ENCODE measurements around the gene PCSK4. TPM values are rescaled to one million over a fixed set of nuclear protein-coding genes. Genes with fewer than 3 reads are reported as not detected.
A peak's percentile ranks its signal among the peaks of the same experiment; 100 is the strongest.

The PCSK4 gene
- total and polyA plus RNA-seq, 9 of the 15 experiments (the other 6 are each of a cell fraction or from before 2014, with no cell fraction given) = 0.01 to 9.1 (median 2.1) TPM; not detected in 1

DNA sequence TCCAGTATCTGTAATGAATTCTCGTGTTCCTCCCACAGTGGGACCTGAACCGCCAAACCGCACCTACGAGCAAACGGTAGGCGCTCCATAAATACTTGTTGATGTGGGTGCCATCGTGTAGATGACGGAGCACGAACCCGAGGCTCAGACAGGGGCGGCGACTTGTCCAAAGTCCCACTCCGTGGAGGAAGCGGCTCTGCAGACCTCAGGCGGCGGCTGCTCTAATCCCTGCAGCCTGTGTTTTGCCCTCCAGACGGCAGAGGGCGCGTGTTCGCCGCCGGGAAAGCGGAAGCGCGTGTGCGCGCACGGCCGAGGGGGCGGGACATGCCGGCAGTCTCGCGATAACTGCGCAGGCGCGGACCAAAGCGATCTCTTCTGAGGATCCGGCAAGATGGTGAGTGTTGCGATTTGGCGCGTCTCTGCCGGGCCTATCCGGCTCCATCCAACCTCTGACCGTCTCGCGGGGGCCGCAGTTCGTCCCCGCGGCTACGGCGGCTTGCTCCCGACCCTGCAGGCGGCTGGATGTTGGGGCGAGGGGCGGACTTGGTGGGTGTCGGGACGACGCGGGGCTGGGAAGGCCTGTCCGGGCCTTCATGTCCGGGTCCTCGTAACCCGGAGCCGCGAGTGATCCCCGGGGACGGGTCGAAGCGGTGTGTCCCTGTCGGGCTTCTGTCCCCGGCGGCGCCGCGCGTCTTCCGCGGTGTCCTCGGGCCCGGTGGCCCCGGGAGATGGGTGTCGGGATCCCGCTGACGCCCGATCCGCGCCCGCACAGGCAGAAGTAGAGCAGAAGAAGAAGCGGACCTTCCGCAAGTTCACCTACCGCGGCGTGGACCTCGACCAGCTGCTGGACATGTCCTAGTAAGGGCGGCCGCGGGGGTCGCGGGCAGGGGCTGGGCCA, 51.9 kb downstream of the PCSK4 start, which contains the start of gene RPS15 (continued):
- TF ChIP-seq, protein P1, sequence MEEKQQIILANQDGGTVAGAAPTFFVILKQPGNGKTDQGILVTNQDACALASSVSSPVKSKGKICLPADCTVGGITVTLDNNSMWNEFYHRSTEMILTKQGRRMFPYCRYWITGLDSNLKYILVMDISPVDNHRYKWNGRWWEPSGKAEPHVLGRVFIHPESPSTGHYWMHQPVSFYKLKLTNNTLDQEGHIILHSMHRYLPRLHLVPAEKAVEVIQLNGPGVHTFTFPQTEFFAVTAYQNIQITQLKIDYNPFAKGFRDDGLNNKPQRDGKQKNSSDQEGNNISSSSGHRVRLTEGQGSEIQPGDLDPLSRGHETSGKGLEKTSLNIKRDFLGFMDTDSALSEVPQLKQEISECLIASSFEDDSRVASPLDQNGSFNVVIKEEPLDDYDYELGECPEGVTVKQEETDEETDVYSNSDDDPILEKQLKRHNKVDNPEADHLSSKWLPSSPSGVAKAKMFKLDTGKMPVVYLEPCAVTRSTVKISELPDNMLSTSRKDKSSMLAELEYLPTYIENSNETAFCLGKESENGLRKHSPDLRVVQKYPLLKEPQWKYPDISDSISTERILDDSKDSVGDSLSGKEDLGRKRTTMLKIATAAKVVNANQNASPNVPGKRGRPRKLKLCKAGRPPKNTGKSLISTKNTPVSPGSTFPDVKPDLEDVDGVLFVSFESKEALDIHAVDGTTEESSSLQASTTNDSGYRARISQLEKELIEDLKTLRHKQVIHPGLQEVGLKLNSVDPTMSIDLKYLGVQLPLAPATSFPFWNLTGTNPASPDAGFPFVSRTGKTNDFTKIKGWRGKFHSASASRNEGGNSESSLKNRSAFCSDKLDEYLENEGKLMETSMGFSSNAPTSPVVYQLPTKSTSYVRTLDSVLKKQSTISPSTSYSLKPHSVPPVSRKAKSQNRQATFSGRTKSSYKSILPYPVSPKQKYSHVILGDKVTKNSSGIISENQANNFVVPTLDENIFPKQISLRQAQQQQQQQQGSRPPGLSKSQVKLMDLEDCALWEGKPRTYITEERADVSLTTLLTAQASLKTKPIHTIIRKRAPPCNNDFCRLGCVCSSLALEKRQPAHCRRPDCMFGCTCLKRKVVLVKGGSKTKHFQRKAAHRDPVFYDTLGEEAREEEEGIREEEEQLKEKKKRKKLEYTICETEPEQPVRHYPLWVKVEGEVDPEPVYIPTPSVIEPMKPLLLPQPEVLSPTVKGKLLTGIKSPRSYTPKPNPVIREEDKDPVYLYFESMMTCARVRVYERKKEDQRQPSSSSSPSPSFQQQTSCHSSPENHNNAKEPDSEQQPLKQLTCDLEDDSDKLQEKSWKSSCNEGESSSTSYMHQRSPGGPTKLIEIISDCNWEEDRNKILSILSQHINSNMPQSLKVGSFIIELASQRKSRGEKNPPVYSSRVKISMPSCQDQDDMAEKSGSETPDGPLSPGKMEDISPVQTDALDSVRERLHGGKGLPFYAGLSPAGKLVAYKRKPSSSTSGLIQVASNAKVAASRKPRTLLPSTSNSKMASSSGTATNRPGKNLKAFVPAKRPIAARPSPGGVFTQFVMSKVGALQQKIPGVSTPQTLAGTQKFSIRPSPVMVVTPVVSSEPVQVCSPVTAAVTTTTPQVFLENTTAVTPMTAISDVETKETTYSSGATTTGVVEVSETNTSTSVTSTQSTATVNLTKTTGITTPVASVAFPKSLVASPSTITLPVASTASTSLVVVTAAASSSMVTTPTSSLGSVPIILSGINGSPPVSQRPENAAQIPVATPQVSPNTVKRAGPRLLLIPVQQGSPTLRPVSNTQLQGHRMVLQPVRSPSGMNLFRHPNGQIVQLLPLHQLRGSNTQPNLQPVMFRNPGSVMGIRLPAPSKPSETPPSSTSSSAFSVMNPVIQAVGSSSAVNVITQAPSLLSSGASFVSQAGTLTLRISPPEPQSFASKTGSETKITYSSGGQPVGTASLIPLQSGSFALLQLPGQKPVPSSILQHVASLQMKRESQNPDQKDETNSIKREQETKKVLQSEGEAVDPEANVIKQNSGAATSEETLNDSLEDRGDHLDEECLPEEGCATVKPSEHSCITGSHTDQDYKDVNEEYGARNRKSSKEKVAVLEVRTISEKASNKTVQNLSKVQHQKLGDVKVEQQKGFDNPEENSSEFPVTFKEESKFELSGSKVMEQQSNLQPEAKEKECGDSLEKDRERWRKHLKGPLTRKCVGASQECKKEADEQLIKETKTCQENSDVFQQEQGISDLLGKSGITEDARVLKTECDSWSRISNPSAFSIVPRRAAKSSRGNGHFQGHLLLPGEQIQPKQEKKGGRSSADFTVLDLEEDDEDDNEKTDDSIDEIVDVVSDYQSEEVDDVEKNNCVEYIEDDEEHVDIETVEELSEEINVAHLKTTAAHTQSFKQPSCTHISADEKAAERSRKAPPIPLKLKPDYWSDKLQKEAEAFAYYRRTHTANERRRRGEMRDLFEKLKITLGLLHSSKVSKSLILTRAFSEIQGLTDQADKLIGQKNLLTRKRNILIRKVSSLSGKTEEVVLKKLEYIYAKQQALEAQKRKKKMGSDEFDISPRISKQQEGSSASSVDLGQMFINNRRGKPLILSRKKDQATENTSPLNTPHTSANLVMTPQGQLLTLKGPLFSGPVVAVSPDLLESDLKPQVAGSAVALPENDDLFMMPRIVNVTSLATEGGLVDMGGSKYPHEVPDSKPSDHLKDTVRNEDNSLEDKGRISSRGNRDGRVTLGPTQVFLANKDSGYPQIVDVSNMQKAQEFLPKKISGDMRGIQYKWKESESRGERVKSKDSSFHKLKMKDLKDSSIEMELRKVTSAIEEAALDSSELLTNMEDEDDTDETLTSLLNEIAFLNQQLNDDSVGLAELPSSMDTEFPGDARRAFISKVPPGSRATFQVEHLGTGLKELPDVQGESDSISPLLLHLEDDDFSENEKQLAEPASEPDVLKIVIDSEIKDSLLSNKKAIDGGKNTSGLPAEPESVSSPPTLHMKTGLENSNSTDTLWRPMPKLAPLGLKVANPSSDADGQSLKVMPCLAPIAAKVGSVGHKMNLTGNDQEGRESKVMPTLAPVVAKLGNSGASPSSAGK (IDR thresholded peaks at IDR 0.05) = peak; percentile 46
- TF ChIP-seq, protein P2, sequence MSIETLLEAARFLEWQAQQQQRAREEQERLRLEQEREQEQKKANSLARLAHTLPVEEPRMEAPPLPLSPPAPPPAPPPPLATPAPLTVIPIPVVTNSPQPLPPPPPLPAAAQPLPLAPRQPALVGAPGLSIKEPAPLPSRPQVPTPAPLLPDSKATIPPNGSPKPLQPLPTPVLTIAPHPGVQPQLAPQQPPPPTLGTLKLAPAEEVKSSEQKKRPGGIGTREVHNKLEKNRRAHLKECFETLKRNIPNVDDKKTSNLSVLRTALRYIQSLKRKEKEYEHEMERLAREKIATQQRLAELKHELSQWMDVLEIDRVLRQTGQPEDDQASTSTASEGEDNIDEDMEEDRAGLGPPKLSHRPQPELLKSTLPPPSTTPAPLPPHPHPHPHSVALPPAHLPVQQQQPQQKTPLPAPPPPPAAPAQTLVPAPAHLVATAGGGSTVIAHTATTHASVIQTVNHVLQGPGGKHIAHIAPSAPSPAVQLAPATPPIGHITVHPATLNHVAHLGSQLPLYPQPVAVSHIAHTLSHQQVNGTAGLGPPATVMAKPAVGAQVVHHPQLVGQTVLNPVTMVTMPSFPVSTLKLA (conservative IDR thresholded peaks at IDR 0.05) = peak; percentile 94 to 95
- TF ChIP-seq KAT8 (IDR thresholded peaks at IDR 0.05; ENCODE audit: low read depth) (no peak), SIN3A (IDR thresholded peaks at IDR 0.05; ENCODE audit: borderline replicate concordance in 2 of 2, control insufficient read depth in 1 of 2, low read depth in 2 of 2, low read length in 2 of 2) (peak in 1 of 2 experiments; percentile 78; a peak in 3 of 4 replicates), GABPA (tag; conservative IDR thresholded peaks at IDR 0.05; ENCODE audit: low read depth) (peak; percentile 95), NCOA1 (IDR thresholded peaks at IDR 0.05; ENCODE audit: low read depth) (peak; percentile 35; the same call in 1 of the 2 replicates), ZNF24 (IDR thresholded peaks at IDR 0.05) (peak; percentile 73; the same call in 1 of the 2 replicates), CEBPB (tag; IDR thresholded peaks at IDR 0.05) (no peak), ZFP1 (CRISPR knock-in tag; IDR thresholded peaks at IDR 0.05) (no peak), NFIC (IDR thresholded peaks at IDR 0.05) (peak; percentile 69), ZFP30 (CRISPR knock-in tag; IDR thresholded peaks at IDR 0.05; ENCODE audit: borderline replicate concordance) (no peak), MYC (IDR thresholded peaks at IDR 0.05; ENCODE audit: low read depth, low read length) (peak; percentile 95), MYC (CRISPR knock-in tag; IDR thresholded peaks at IDR 0.05; ENCODE audit: borderline replicate concordance, low read depth) (peak; percentile 97; the same call in 1 of the 2 replicates), CBX1 (IDR thresholded peaks at IDR 0.05; ENCODE audit: low read depth) (peak; percentile 85), SPI1 (IDR thresholded peaks at IDR 0.05; ENCODE audit: borderline replicate concordance, low read depth, low read length) (peak; percentile 96)
